GM19193 (cell line): ENCODE measurements around the gene FATE1.

Source experiments
- POLR2A ChIP-seq: IDR thresholded peaks from 4 replicates; pipeline ENCODE4 v1.6.1; 2011; ENCODE audit not compliant: insufficient read depth, insufficient read length; ENCODE audit errors: extremely low read depth

The FATE1 gene

GRCh38 chrX:151700581-151700980, 15.3 kb upstream of the FATE1 start:
- no peak for TF ChIP-seq POLR2A

- TF ChIP-seq POLR2A: no peak
Measured at GRCh38 chrX:151701071-151701470, 14.8 kb upstream of the FATE1 start.

- TF ChIP-seq POLR2A: no peak
Measured at GRCh38 chrX:151701531-151701930, 14.3 kb upstream of the FATE1 start.

GRCh38 chrX:151702026-151702714, 13.7 kb upstream of the FATE1 start:
- no peak for TF ChIP-seq POLR2A

GRCh38 chrX:151702741-151703340, 13.0 kb upstream of the FATE1 start:
- TF ChIP-seq POLR2A: no peak

- TF ChIP-seq POLR2A: no peak
Measured at GRCh38 chrX:151703487-151703886, 12.3 kb upstream of the FATE1 start.

- no peak for TF ChIP-seq POLR2A
Measured at GRCh38 chrX:151704041-151704663, 11.7 kb upstream of the FATE1 start.

- no peak for TF ChIP-seq POLR2A
Measured at GRCh38 chrX:151708821-151709220, 7.0 kb upstream of the FATE1 start.

GRCh38 chrX:151710457-151710856, 5.4 kb upstream of the FATE1 start:
- TF ChIP-seq POLR2A: no peak

- no peak for TF ChIP-seq POLR2A
Measured at GRCh38 chrX:151711154-151711553, 4.7 kb upstream of the FATE1 start.

- TF ChIP-seq POLR2A: no peak
Measured at GRCh38 chrX:151711787-151712186, 4.0 kb upstream of the FATE1 start.

- TF ChIP-seq POLR2A: no peak
Measured at GRCh38 chrX:151712253-151712652, 3.6 kb upstream of the FATE1 start.

- TF ChIP-seq POLR2A: no peak
Measured at GRCh38 chrX:151713849-151714248, 2.0 kb upstream of the FATE1 start.

- TF ChIP-seq POLR2A: no peak
Measured at GRCh38 chrX:151714362-151714761, 1.5 kb upstream of the FATE1 start.

- no peak for TF ChIP-seq POLR2A
Measured at GRCh38 chrX:151722241-151722846, 6.5 kb downstream of the FATE1 start.
